ENCODE measurements around the gene KCTD14.
"Not testable (repeated sequence)": the region's sequence is repeated elsewhere in the genome, so short reads cannot be mapped to it uniquely, and the experiment has no call there.

DNA sequence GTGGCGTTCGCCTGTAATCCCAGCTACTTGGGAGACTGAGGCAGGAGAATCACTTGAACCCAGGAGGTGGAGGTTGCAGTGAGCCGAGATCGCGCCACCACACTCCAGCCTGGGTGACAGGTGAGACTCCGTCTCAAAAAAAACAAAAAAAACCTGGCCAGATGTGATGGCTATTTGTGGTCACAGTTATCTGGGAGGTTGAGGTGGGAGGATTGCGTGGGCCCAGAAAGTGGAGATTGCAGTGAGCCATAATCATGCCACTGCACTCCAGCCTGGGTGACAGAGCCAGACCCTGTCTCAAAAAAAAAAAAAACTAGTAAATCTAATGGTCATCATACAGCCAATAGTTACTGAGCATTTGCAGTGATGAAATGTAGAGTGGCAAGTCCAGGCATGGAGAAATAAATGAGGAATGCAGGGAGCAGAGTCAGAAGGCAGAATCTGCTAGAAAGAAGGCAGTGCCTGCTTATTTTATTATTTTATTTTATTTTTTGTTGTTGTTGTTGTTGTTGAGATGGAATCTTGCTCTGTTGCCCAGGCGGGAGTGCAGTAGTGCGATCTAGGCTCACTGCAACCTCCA lies 36.8 kb upstream of the KCTD14 start:
- TF ChIP-seq, protein P1, sequence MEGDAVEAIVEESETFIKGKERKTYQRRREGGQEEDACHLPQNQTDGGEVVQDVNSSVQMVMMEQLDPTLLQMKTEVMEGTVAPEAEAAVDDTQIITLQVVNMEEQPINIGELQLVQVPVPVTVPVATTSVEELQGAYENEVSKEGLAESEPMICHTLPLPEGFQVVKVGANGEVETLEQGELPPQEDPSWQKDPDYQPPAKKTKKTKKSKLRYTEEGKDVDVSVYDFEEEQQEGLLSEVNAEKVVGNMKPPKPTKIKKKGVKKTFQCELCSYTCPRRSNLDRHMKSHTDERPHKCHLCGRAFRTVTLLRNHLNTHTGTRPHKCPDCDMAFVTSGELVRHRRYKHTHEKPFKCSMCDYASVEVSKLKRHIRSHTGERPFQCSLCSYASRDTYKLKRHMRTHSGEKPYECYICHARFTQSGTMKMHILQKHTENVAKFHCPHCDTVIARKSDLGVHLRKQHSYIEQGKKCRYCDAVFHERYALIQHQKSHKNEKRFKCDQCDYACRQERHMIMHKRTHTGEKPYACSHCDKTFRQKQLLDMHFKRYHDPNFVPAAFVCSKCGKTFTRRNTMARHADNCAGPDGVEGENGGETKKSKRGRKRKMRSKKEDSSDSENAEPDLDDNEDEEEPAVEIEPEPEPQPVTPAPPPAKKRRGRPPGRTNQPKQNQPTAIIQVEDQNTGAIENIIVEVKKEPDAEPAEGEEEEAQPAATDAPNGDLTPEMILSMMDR (IDR thresholded peaks at IDR 0.05; ENCODE audit: low read length), result not testable (repeated sequence)
- TF ChIP-seq EZH2 (optimal IDR thresholded peaks at IDR 0.05; ENCODE audit: low read depth, low read length); EZH2phosphoT487 (IDR thresholded peaks at IDR 0.05; ENCODE audit: low read length): not testable (repeated sequence)

All from MM.1S (cell line).